Right lobe of liver (tissue), 6 donors: ENCODE measurements around the gene CEBPZ. TPM values are rescaled to one million over a fixed set of nuclear protein-coding genes. Genes with fewer than 3 reads are reported as not detected.

ENCODE experiments used
- ATAC-seq, 4 donors: fragments of 200-7000 bp; cut with Tn5 transposase; one replicate each; pipeline ENCODE4 v1.9.1; 2020; ENCODE audit warnings: mild to moderate bottlenecking in 4 of 4, moderate library complexity in 4 of 4
- DNase-seq, 3 donors: peaks; one replicate each; pipeline ENCODE4 v3.0.0-alpha.2; 2020
- H3K27ac ChIP-seq, 3 donors: fragments of 200-600 bp; one replicate each; pipeline ENCODE4 v1.8.0; 2022
- H3K27me3 ChIP-seq, 2 donors: fragments of 200-600 bp; one replicate each; pipeline ENCODE4 v1.8.0; 2022
- H3K36me3 ChIP-seq, 4 donors: fragments of 200-600 bp; sonication (generic) in 1 of 4; one replicate each; pipeline versions ENCODE4 v1.5.1 to v1.8.0; 2017 to 2022; ENCODE audit warnings: control low read depth in 1 of 4
- H3K4me1 ChIP-seq, 4 donors: fragments of 200-600 bp; sonication (generic) in 1 of 4; one replicate each; pipeline versions ENCODE4 v1.5.1 to v1.8.0; 2017 to 2022; ENCODE audit warnings: control low read depth in 1 of 4
- H3K4me3 ChIP-seq, 3 donors: fragments of 200-600 bp; one replicate each; pipeline ENCODE4 v1.8.0; 2022
- H3K9me3 ChIP-seq, 4 donors: fragments of 200-600 bp; sonication (generic) in 1 of 4; one replicate each; pipeline versions ENCODE4 v1.5.1 to v1.8.0; 2017 to 2022; ENCODE audit warnings: control low read depth in 1 of 4
- CTCF ChIP-seq, 4 donors: fragments of 200-600 bp in 3 of 4; fragments of 450-650 bp in 1 of 4; IDR thresholded peaks; one replicate each; pipeline versions ENCODE4 v1.5.1 to v1.8.0; 2016 to 2022; ENCODE audit warnings: antibody characterized with exemption in 4 of 4, mild to moderate bottlenecking in 2 of 4
- POLR2A ChIP-seq: fragments of 450-650 bp; IDR thresholded peaks from one replicate; pipeline ENCODE4 v1.6.1; 2017; ENCODE audit warnings: antibody characterized with exemption, mild to moderate bottlenecking
- WGBS: methylation state at CpG from one replicate; pipeline ENCODE4 v1.1.6; 2018; ENCODE audit warnings: low coverage, low lambda C conversion rate; ENCODE audit not compliant: insufficient coverage; ENCODE audit errors: missing lambda C conversion rate; 5-methylcytosine and 5-hydroxymethylcytosine counted together
- intact Hi-C, 2 donors: fragments of 100-400 bp; cut with DNase I; formaldehyde crosslinking; loops; one replicate each; pipeline versions ENCODE4 v1.11.2 to v1.14.1; 2022
- total RNA-seq, 6 experiments: library from RNA; depleted of rRNA in 2 of 6; stranded (reverse); fragments of >200 nt in 2 of 6; fragmentation: NEBNext Ultra II Directional in 3 of 6; extraction: Animal tissue kit (Norgen Biotek cat#: 25700) in 3 of 6; gene quantifications; one replicate each; pipeline versions ENCODE4 v1.1.0 to v1.2.4, GENCODE V29; 2016 to 2023
- donor health status: DM: no; HTN: yes; CAD: no.
- donor health status: DM: no; HTN: no; CAD: no.
- donor health status: DM: no; HTN: no; CAD: no.
- donor health status: DM: no; HTN: yes; CAD: no.
- donor health status: DM: no; HTN: yes; CAD: no.

CEBPZ gene
- total RNA-seq, 6 experiments from 2014 or later, result 13.3 to 29.3 (median 20.0) TPM

GRCh38 chr2:37156071-37156856 lies 75.1 kb downstream of the CEBPZ start:
- intact Hi-C loops, result no loop called here
- DNase-seq, result no peak
- Histone ChIP-seq H3K36me3 (no peaks in the 10 kb centered on the region), H3K27me3 (no peaks in the 10 kb centered on the region), H3K27ac (peak overlapping the region; percentile 81 to 93 (median 92)), H3K4me1 (peaks cover 0 to 8% (median 0%) of the 10 kb centered on the region in 4 donors), H3K4me3 (peak overlapping the region; percentile 76 to 96 (median 87)), H3K9me3 (no peaks in the 10 kb centered on the region)
- WGBS, result under 1% methylated on average over 16 of the region's 27 CpGs
- peak; percentile 45 to 59 (median 54) for ATAC-seq
- TF ChIP-seq CTCF (IDR thresholded peaks at IDR 0.05) (no peak), POLR2A (no peak)

- Histone ChIP-seq H3K27me3 (no peaks in the 10 kb centered on the region), H3K9me3 (no peaks in the 10 kb centered on the region), H3K4me3 (no peak overlapping the region), H3K4me1 (peaks cover 0 to 12% (median 3%) of the 10 kb centered on the region in 4 donors), H3K36me3 (no peaks in the 10 kb centered on the region), H3K27ac (no peak overlapping the region)
- DNase-seq, result no peak
- ATAC-seq, result no peak
- intact Hi-C loops, result no loop called here
- WGBS, result 87% methylated on average over 4 of the region's 4 CpGs
- no peak for TF ChIP-seq CTCF (IDR thresholded peaks at IDR 0.05)
- no peak for TF ChIP-seq POLR2A
Measured at GRCh38 chr2:37154785-37155184, 76.6 kb downstream of the CEBPZ start.

GRCh38 chr2:37153224-37153623 lies 78.2 kb downstream of the CEBPZ start:
- Histone ChIP-seq H3K9me3 (no peaks in the 10 kb centered on the region), H3K4me3 (no peak overlapping the region), H3K27ac (no peak overlapping the region), H3K4me1 (peaks cover 0 to 14% (median 3%) of the 10 kb centered on the region in 4 donors), H3K27me3 (no peaks in the 10 kb centered on the region), H3K36me3 (no peaks in the 10 kb centered on the region)
- 84% methylated on average over 5 of the region's 5 CpGs for WGBS
- DNase-seq (no peak), ATAC-seq (no peak)
- no peak for TF ChIP-seq CTCF (IDR thresholded peaks at IDR 0.05)
- TF ChIP-seq POLR2A, result no peak
- intact Hi-C loops, result no loop called here

Other genes starting within 250 kb of the CEBPZ start
- 10 to 100 TPM in 3 of 6 experiments, 1 to 10 TPM in 3; 7.7 to 11.7 (median 9.2) TPM for gene HEATR5B, start 147.2 kb downstream of the CEBPZ start, total RNA-seq
- 1 to 10 TPM; 2.5 to 4.2 (median 3.4) TPM for gene GPATCH11, start 147.1 kb downstream of the CEBPZ start, total RNA-seq
- 10 to 100 TPM; 10.2 to 19.0 (median 13.3) TPM for gene EIF2AK2, start 74.6 kb downstream of the CEBPZ start, total RNA-seq
- not detected for gene SULT6B1, start 42.9 kb downstream of the CEBPZ start, total RNA-seq
- gene CEBPZOS, start 35.1 kb downstream of the CEBPZ start, total RNA-seq, result 10 to 100 TPM; 10.7 to 26.6 (median 18.1) TPM
- gene NDUFAF7, start 62 bp upstream of the CEBPZ start, total RNA-seq, result 10 to 100 TPM in 3 of 6 experiments, 1 to 10 TPM in 3; 7.5 to 12.5 (median 10.1) TPM
- 10 to 100 TPM in 4 of 6 experiments, 1 to 10 TPM in 2; 8.4 to 15.2 (median 10.9) TPM for gene PRKD3, start 93.2 kb upstream of the CEBPZ start, total RNA-seq
- 1 to 10 TPM in 3 of 6 experiments, under 1 TPM in 3; 0.55 to 1.5 (median 1.1) TPM for gene QPCT, start 113.0 kb upstream of the CEBPZ start, total RNA-seq